Measurements from ENCODE around the gene BGLAP. TPM values are rescaled to one million over a fixed set of nuclear protein-coding genes. Genes with fewer than 3 reads are reported as not detected.

BGLAP gene
- total RNA-seq, 1 experiment from 2014 or later = 2.4 TPM

- Histone ChIP-seq H2BK120ac (ENCODE audit: low read depth, low read length, poor library complexity, severe bottlenecking) (no peak overlapping the region), H3K4me2 (ENCODE audit: insufficient read depth, insufficient read length, low read length) (no peak overlapping the region), H3K23me2 (ENCODE audit: insufficient read length, low read depth, low read length, poor library complexity, severe bottlenecking) (peaks cover 3% of the 10 kb centered on the region), H3K23ac (ENCODE audit: insufficient read length, low read depth, low read length) (no peak overlapping the region), H4K91ac (ENCODE audit: insufficient read length, low read depth, low read length) (no peak overlapping the region), H4K8ac (replicated peaks; ENCODE audit: insufficient read length, low read depth, low read length) (no peak overlapping the region), H2BK12ac (ENCODE audit: insufficient read length, low read depth, low read length) (no peak overlapping the region), H3K4me1 (ENCODE audit: insufficient read depth, low read length) (peaks cover 2% of the 10 kb centered on the region; the same call in 1 of the 2 replicates), H2BK5ac (ENCODE audit: insufficient read length, low read length) (no peak overlapping the region), H4K20me1 (ENCODE audit: control insufficient read depth, insufficient read depth, insufficient read length) (no peaks in the 10 kb centered on the region), H2BK15ac (ENCODE audit: low read depth, low read length) (no peak overlapping the region), H2AFZ (ENCODE audit: low read length) (no peak overlapping the region), H2AK5ac (ENCODE audit: insufficient read length, low read length) (no peak overlapping the region), H3K9ac (ENCODE audit: extremely low read depth, insufficient read length, low read length) (no peak overlapping the region), H2BK20ac (ENCODE audit: low read depth, low read length, poor library complexity, severe bottlenecking) (no peak overlapping the region), H3T11ph (ENCODE audit: low read length) (no peak overlapping the region), H4K5ac (ENCODE audit: insufficient read length, low read depth, low read length) (no peak overlapping the region), H3K27me3 (ENCODE audit: insufficient read depth, low read length) (no peaks in the 10 kb centered on the region), H3K79me2 (ENCODE audit: insufficient read depth, low read length) (no peaks in the 10 kb centered on the region), H3K9me3 (ENCODE audit: control insufficient read depth, low read depth, low read length) (no peaks in the 10 kb centered on the region), H3K4ac (ENCODE audit: low read depth, low read length) (no peak overlapping the region), H3K79me1 (ENCODE audit: insufficient read depth, low read depth, low read length, poor library complexity, severe bottlenecking) (no peaks in the 10 kb centered on the region), H3K18ac (ENCODE audit: insufficient read length, low read depth, low read length) (no peak overlapping the region), H3K56ac (ENCODE audit: insufficient read length, low read depth, low read length) (no peak overlapping the region), H3K14ac (ENCODE audit: insufficient read depth, low read length) (no peak overlapping the region), H3K27ac (ENCODE audit: insufficient read length, low read depth, low read length) (no peak overlapping the region)
- Mint-ChIP-seq H3K27ac (peak overlapping the region in 1 of 3 experiments; percentile 61; a peak in 1 of 7 replicates), H3K27me3 (ENCODE audit: low read depth) (peaks cover 4% of the 10 kb centered on the region; the same call in 1 of the 2 replicates), H3K4me1 (peaks cover 15 to 22% of the 10 kb centered on the region in 2 experiments), H3K9me3 (no peaks in the 10 kb centered on the region), H3K4me3 (no peak overlapping the region), H3K36me3 (ENCODE audit: insufficient read depth in 1 of 3, low read depth in 3 of 3) (peaks cover 27 to 62% (median 51%) of the 10 kb centered on the region in 3 experiments; a peak in 6 of 7 replicates)
- no CpG with 5 or more reads among the region's 5 CpGs for WGBS (ENCODE audit: extremely low coverage, insufficient read length, low lambda C conversion rate)
- no peak for DNase-seq
- TF ChIP-seq CTCF (conservative IDR thresholded peaks at IDR 0.05) = no peak
These were observed 7.6 kb downstream of the BGLAP start for GRCh38 chr1:156249593-156249992.

Data from H9 (cell line).